Kidney (tissue), 14 donors: ENCODE data around the gene SYK. TPM values are rescaled to one million over a fixed set of nuclear protein-coding genes. Genes with fewer than 3 reads are reported as not detected.

Source experiments
- DNase-seq, 5 donors: peaks; one replicate each; pipeline ENCODE4 v3.0.0-alpha.2; 2013 to 2020
- FAIRE-seq: peaks from 2 replicates; lab custom pipeline; 2012; peaks lifted over from hg19 to GRCh38; lab: Jason Lieb, UNC
- H3K27ac ChIP-seq, 2 donors: one replicate each; pipeline ENCODE4 v1.7.0; 2013; ENCODE audit warnings: low read depth in 2 of 2, low read length in 2 of 2, inconsistent platforms in 1 of 2
- H3K27me3 ChIP-seq: one replicate; pipeline ENCODE4 v1.7.1; 2013; ENCODE audit warnings: low read length, inconsistent platforms; ENCODE audit not compliant: control insufficient read depth, insufficient read depth
- H3K36me3 ChIP-seq, 3 donors: one replicate each; pipeline versions ENCODE4 v1.7.0 to v1.7.1; 2013; ENCODE audit warnings: low read length in 3 of 3, control low read depth in 1 of 3, inconsistent platforms in 1 of 3; ENCODE audit not compliant: insufficient read depth in 3 of 3, control insufficient read depth in 2 of 3
- H3K4me1 ChIP-seq, 3 donors: one replicate each; pipeline versions ENCODE4 v1.7.0 to v1.7.1; 2013; ENCODE audit warnings: low read length in 3 of 3, inconsistent platforms in 1 of 3, low read depth in 1 of 3; ENCODE audit not compliant: control insufficient read depth in 2 of 3, insufficient read depth in 2 of 3
- H3K4me3 ChIP-seq, 3 donors: one replicate each; pipeline versions ENCODE4 v1.7.0 to v1.8.1; 2013; ENCODE audit warnings: low read length in 3 of 3, control low read depth in 1 of 3, inconsistent platforms in 1 of 3
- H3K9ac ChIP-seq, 3 donors: one replicate each; pipeline versions ENCODE4 v1.7.0 to v1.7.1; 2013; ENCODE audit warnings: low read length in 3 of 3, control low read depth in 1 of 3, inconsistent platforms in 1 of 3
- H3K9me3 ChIP-seq, 3 donors: one replicate each; pipeline versions ENCODE4 v1.7.0 to v1.7.1; 2013; ENCODE audit warnings: low read length in 3 of 3, control low read depth in 1 of 3, inconsistent platforms in 1 of 3; ENCODE audit not compliant: control insufficient read depth in 2 of 3, insufficient read depth in 1 of 3
- intact Hi-C: fragments of 100-400 bp; cut with DNase I; formaldehyde crosslinking; loops from one replicate; pipeline ENCODE4 v1.11.1; 2022
- polyA plus RNA-seq: library from polyadenylated mRNA; stranded (reverse); fragments of 350-450 nt; fragmentation: Illumina TruSeq; extraction: RNeasy Lipid Tissue Mini Kit (QIAGEN cat#74804); gene quantifications from one replicate; pipeline ENCODE4 v1.2.3, GENCODE V29; 2014; ENCODE audit warnings: low read depth, low replicate concordance; ENCODE audit not compliant: insufficient read depth
- total RNA-seq: library from RNA; stranded (reverse); fragmentation: NEBNext Ultra II Directional; extraction: Animal tissue kit (Norgen Biotek cat#: 25700); gene quantifications from one replicate; pipeline ENCODE4 v1.2.1, GENCODE V29; 2021
- TF ChIP-seq, protein P1 (sequence below): IDR thresholded peaks from 3 replicates; pipeline ENCODE4 v1.5.1; 2012; ENCODE audit warnings: mild to moderate bottlenecking, moderate library complexity, borderline replicate concordance; ENCODE audit not compliant: insufficient read depth; ENCODE audit errors: extremely low read depth
- donor health status: control.
- donor health status: control.
- donor health status: control.
- donor health status: control.
- donor health status: control.
- donor health status: DM: yes; HTN: yes; CAD: no.
- donor health status: Normal renal cell carcinoma (clear cell type).

The SYK gene
- total and polyA plus RNA-seq, 2 donors from 2014 or later = 13.3 to 52.2 TPM

- Histone ChIP-seq H3K4me1 (no peaks in the 10 kb centered on the region), H3K36me3 (no peaks in the 10 kb centered on the region), H3K4me3 (no peak overlapping the region), H3K27ac (no peak overlapping the region), H3K27me3 (no peaks in the 10 kb centered on the region), H3K9ac (no peak overlapping the region), H3K9me3 (no peaks in the 10 kb centered on the region)
- TF ChIP-seq, protein P1, sequence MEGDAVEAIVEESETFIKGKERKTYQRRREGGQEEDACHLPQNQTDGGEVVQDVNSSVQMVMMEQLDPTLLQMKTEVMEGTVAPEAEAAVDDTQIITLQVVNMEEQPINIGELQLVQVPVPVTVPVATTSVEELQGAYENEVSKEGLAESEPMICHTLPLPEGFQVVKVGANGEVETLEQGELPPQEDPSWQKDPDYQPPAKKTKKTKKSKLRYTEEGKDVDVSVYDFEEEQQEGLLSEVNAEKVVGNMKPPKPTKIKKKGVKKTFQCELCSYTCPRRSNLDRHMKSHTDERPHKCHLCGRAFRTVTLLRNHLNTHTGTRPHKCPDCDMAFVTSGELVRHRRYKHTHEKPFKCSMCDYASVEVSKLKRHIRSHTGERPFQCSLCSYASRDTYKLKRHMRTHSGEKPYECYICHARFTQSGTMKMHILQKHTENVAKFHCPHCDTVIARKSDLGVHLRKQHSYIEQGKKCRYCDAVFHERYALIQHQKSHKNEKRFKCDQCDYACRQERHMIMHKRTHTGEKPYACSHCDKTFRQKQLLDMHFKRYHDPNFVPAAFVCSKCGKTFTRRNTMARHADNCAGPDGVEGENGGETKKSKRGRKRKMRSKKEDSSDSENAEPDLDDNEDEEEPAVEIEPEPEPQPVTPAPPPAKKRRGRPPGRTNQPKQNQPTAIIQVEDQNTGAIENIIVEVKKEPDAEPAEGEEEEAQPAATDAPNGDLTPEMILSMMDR = no peak
- no peak for DNase-seq
- no peak for FAIRE-seq
- intact Hi-C loops = no loop called here
Measured at GRCh38 chr9:90774682-90775081, 26.9 kb upstream of the SYK start.

DNA sequence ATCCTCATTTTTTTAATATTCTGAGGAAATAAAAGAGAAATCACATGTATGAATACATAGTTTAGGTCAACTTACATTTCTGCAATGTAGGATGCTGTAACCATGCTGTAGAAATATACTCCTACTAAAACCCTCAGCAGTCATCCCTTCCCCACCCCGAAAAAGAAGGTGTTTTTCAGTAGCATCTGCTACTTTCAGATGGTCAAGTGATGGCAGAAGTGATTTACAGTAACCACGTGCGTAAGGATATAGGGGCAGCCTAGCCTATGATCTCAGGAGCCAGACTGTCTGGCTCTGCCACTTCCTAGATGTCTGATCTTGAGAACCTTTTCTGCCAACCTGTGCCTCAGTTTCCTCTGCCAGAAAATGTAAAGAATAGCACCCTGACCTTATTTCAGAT, 26.0 kb upstream of the SYK start:
- no peaks in the 10 kb centered on the region for H3K4me1 ChIP-seq
- no peak for FAIRE-seq
- H3K4me3 ChIP-seq = no peak overlapping the region
- H3K27me3 ChIP-seq = no peaks in the 10 kb centered on the region
- H3K9me3 ChIP-seq = no peaks in the 10 kb centered on the region
- no peak for DNase-seq
- no peak overlapping the region for H3K9ac ChIP-seq
- H3K36me3 ChIP-seq = no peaks in the 10 kb centered on the region
- intact Hi-C loops = no loop called here
- TF ChIP-seq, protein P1 = no peak
- no peak overlapping the region for H3K27ac ChIP-seq

DNA sequence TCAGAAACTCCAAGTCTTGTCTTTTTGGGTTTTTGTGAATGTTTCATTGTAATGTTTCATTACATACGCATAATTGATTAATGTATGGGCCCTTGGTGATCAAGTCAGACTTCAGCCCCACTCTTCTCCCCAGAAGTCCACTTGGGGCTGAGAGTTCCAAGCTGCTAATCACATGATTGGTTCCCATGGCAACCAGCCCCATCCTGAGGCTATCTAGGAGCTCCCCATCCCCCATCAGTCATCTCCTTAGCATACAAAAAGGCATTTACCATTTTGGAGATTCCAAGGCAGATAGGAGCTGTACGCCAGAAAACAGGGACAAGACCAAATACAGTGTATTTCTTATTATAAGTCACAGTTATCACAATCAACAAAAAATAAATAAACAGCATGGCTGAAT, 22.9 kb upstream of the SYK start:
- TF ChIP-seq, protein P1 = no peak
- H3K27me3 ChIP-seq = no peaks in the 10 kb centered on the region
- H3K4me3 ChIP-seq = no peak overlapping the region
- DNase-seq (no peak), FAIRE-seq (no peak)
- intact Hi-C loops = no loop called here
- H3K36me3 ChIP-seq = no peaks in the 10 kb centered on the region
- no peak overlapping the region for H3K9ac ChIP-seq
- peaks cover 0 to 2% (median 0%) of the 10 kb centered on the region in 3 donors for H3K4me1 ChIP-seq
- H3K27ac ChIP-seq = no peak overlapping the region
- H3K9me3 ChIP-seq = no peaks in the 10 kb centered on the region

- no peak overlapping the region for H3K4me3 ChIP-seq
- DNase-seq (peak in 2 of 5 donors; percentile 36 to 47), FAIRE-seq (no peak)
- no peak overlapping the region for H3K9ac ChIP-seq
- H3K36me3 ChIP-seq = no peaks in the 10 kb centered on the region
- no peak overlapping the region for H3K27ac ChIP-seq
- intact Hi-C loops = no loop called here
- TF ChIP-seq, protein P1 = no peak
- H3K4me1 ChIP-seq = peaks cover 0 to 4% (median 2%) of the 10 kb centered on the region in 3 donors
- H3K9me3 ChIP-seq = no peaks in the 10 kb centered on the region
- H3K27me3 ChIP-seq = no peaks in the 10 kb centered on the region
Measured at GRCh38 chr9:90783552-90783951, 18.1 kb upstream of the SYK start.
